HEK293 (cell line): ENCODE results near the gene TMEM187.

Experiments
- CTCF ChIA-PET: fragments of 350-600 bp; formaldehyde crosslinking; extraction: SDS; loops from one replicate; lab custom pipeline; 2021; ENCODE audit warnings: antibody characterized with exemption; lab: Yijun Ruan, JAX
- POLR2A ChIA-PET: fragments of 300-600 bp; formaldehyde crosslinking; extraction: SDS; loops from one replicate; lab custom pipeline; 2020; ENCODE audit warnings: antibody characterized with exemption, inconsistent platforms; lab: Yijun Ruan, JAX
- H3K27ac ChIP-seq: fragments of 200-500 bp; sonication (Bioruptor generic); 2 replicates; pipeline ENCODE4 v1.5.1; 2014; ENCODE audit warnings: low read depth, low read length, control low read depth, inconsistent platforms; ENCODE audit errors: extremely low read depth
- H3K36me3 ChIP-seq, 2 experiments: fragments of 200-500 bp in 1 of 2; sonication (Bioruptor generic) in 1 of 2; 1 replicate in 1 of 2; 2 replicates in 1 of 2; pipeline ENCODE4 v1.5.1; 2014 to 2017; ENCODE audit warnings: inconsistent platforms in 2 of 2, low read length in 2 of 2; ENCODE audit not compliant: control insufficient read depth in 2 of 2, insufficient read depth in 1 of 2
- H3K4me1 ChIP-seq: fragments of 200-500 bp; sonication (Bioruptor generic); 2 replicates; pipeline ENCODE4 v1.5.1; 2014; ENCODE audit warnings: mild to moderate bottlenecking, low read length, inconsistent platforms; ENCODE audit not compliant: control insufficient read depth, insufficient read depth
- H3K4me3 ChIP-seq: 2 replicates; pipeline ENCODE4 v1.5.1; 2011; ENCODE audit warnings: low read depth, mild to moderate bottlenecking, control low read depth, low read length, moderate library complexity
- H3K9me3 ChIP-seq: fragments of 200-500 bp; sonication (Bioruptor generic); 2 replicates; pipeline ENCODE4 v1.5.1; 2014; ENCODE audit warnings: low read depth, low read length, inconsistent platforms; ENCODE audit not compliant: control insufficient read depth, insufficient read depth
- BCL11B ChIP-seq: fragments of 450-650 bp; formaldehyde crosslinking; IDR thresholded peaks from 2 replicates; pipeline ENCODE4 v1.5.1; 2016; ENCODE audit warnings: low read depth, missing biosample characterization, missing genetic modification characterization
- GLIS2 ChIP-seq: fragments of 450-650 bp; formaldehyde crosslinking; IDR thresholded peaks from 2 replicates; pipeline ENCODE4 v1.5.1; 2016; ENCODE audit warnings: missing biosample characterization, missing genetic modification characterization
- HOXC10 ChIP-seq: sonication (generic); formaldehyde crosslinking; IDR thresholded peaks from 2 replicates; pipeline ENCODE4 v1.8.1; 2023; ENCODE audit warnings: mild to moderate bottlenecking, missing genetic modification reagents
- PATZ1 ChIP-seq: fragments of 450-650 bp; formaldehyde crosslinking; IDR thresholded peaks from 2 replicates; pipeline ENCODE4 v1.5.1; 2016; ENCODE audit warnings: missing biosample characterization, missing genetic modification characterization
- PRDM2 ChIP-seq: fragments of 450-650 bp; formaldehyde crosslinking; IDR thresholded peaks from 2 replicates; pipeline ENCODE4 v1.5.1; 2016; ENCODE audit warnings: missing biosample characterization, missing genetic modification characterization, borderline replicate concordance
- RBAK ChIP-seq: fragments of 450-650 bp; formaldehyde crosslinking; IDR thresholded peaks from 2 replicates; pipeline ENCODE4 v1.5.1; 2016; ENCODE audit warnings: missing biosample characterization, missing genetic modification characterization
- SALL2 ChIP-seq: fragments of 450-650 bp; formaldehyde crosslinking; IDR thresholded peaks from 2 replicates; pipeline ENCODE4 v1.5.0; 2017; ENCODE audit warnings: missing biosample characterization, mild to moderate bottlenecking, missing genetic modification characterization, borderline replicate concordance
- WT1 ChIP-seq: fragments of 450-650 bp; formaldehyde crosslinking; IDR thresholded peaks from 2 replicates; pipeline ENCODE4 v1.5.1; 2016; ENCODE audit warnings: missing biosample characterization, missing genetic modification characterization
- ZBTB17 ChIP-seq: fragments of 450-650 bp; formaldehyde crosslinking; IDR thresholded peaks from 2 replicates; pipeline ENCODE4 v1.5.1; 2016; ENCODE audit warnings: missing biosample characterization, missing genetic modification characterization
- ZNF138 ChIP-seq: fragments of 450-650 bp; formaldehyde crosslinking; IDR thresholded peaks from 2 replicates; pipeline ENCODE4 v1.5.1; 2016; ENCODE audit warnings: missing biosample characterization, missing genetic modification characterization, borderline replicate concordance
- ZNF146 ChIP-seq: fragments of 450-650 bp; formaldehyde crosslinking; IDR thresholded peaks from 2 replicates; pipeline ENCODE4 v1.5.1; 2016; ENCODE audit warnings: missing biosample characterization, missing genetic modification characterization
- ZNF169 ChIP-seq: fragments of 450-650 bp; formaldehyde crosslinking; IDR thresholded peaks from 2 replicates; pipeline ENCODE4 v1.5.1; 2016; ENCODE audit warnings: missing biosample characterization, missing genetic modification characterization
- ZNF26 ChIP-seq: fragments of 450-650 bp; formaldehyde crosslinking; IDR thresholded peaks from 2 replicates; pipeline ENCODE4 v1.5.1; 2016; ENCODE audit warnings: missing biosample characterization, missing genetic modification characterization
- ZNF274 ChIP-seq, 2 experiments: fragments of 200-500 bp in 1 of 2; fragments of 450-650 bp in 1 of 2; sonication (Bioruptor generic) in 1 of 2; formaldehyde crosslinking in 1 of 2; IDR thresholded peaks; 2 replicates each; pipeline versions ENCODE4 v1.5.1 to v1.6.1; 2014 to 2016; ENCODE audit warnings: borderline replicate concordance in 1 of 2, inconsistent platforms in 1 of 2, low read length in 1 of 2, missing biosample characterization in 1 of 2, missing genetic modification characterization in 1 of 2
- ZNF341 ChIP-seq: fragments of 450-650 bp; formaldehyde crosslinking; IDR thresholded peaks from 2 replicates; pipeline ENCODE4; 2016; ENCODE audit warnings: low read depth, missing biosample characterization, missing genetic modification characterization
- ZNF544 ChIP-seq: fragments of 450-650 bp; formaldehyde crosslinking; IDR thresholded peaks from 2 replicates; pipeline ENCODE4 v1.5.0; 2017; ENCODE audit warnings: missing biosample characterization, missing genetic modification characterization
- ZNF629 ChIP-seq: fragments of 450-650 bp; formaldehyde crosslinking; IDR thresholded peaks from 2 replicates; pipeline ENCODE4 v1.5.1; 2017; ENCODE audit warnings: missing biosample characterization, missing genetic modification characterization
- ZNF777 ChIP-seq: fragments of 450-650 bp; formaldehyde crosslinking; IDR thresholded peaks from 2 replicates; pipeline ENCODE4 v1.5.1; 2017; ENCODE audit warnings: missing biosample characterization, missing genetic modification characterization, borderline replicate concordance
- ZNF837 ChIP-seq: fragments of 450-650 bp; formaldehyde crosslinking; IDR thresholded peaks from 2 replicates; pipeline ENCODE4 v1.5.1; 2016; ENCODE audit warnings: missing biosample characterization, missing genetic modification characterization
- ZSCAN16 ChIP-seq: fragments of 450-650 bp; formaldehyde crosslinking; IDR thresholded peaks from 2 replicates; pipeline ENCODE4 v1.5.1; 2016; ENCODE audit warnings: missing biosample characterization, missing genetic modification characterization
- ZXDB ChIP-seq: fragments of 450-650 bp; formaldehyde crosslinking; IDR thresholded peaks from 2 replicates; pipeline ENCODE4 v1.5.1; 2016; ENCODE audit warnings: missing biosample characterization, missing genetic modification characterization

Gene TMEM187

GRCh38 chrX:154006947-154007346, 34.4 kb downstream of the TMEM187 start (continued):
- no peak for TF ChIP-seq RBAK (tag by site-specific recombination)
- no peak for TF ChIP-seq ZSCAN16 (tag by site-specific recombination)
- no peak for TF ChIP-seq ZBTB17
- no peak for TF ChIP-seq PRDM2 (tag by site-specific recombination)
- no peak for TF ChIP-seq ZNF837
- TF ChIP-seq ZXDB (tag by site-specific recombination) = no peak
- TF ChIP-seq ZNF26 (tag by site-specific recombination) = no peak
- TF ChIP-seq ZNF138 (tag by site-specific recombination) = no peak
- no peak for TF ChIP-seq SALL2 (tag by site-specific recombination)

DNA sequence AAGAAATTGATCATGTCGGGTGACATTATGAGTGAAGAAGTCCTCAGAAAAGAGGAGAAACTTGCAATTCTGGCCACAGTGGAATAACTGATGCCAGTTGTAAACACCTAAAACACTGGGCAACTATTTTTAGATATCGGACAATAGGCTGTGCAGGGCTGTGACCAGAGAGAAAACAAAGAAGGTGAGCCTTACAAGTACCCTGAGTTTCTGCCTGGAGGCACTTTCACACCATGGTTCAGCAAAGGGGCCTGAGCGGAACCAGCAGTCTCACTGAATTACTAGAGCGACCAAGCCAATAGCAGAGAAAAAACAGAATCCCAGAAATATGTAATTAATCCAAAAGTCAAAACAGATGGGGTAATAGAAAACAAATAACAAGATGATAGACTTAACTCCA, 36.0 kb downstream of the TMEM187 start:
- TF ChIP-seq ZNF544 (no peak), BCL11B (tag by site-specific recombination) (no peak), GLIS2 (tag by site-specific recombination) (no peak), ZNF341 (no peak), PATZ1 (tag by site-specific recombination) (no peak), ZNF629 (tag by site-specific recombination) (no peak), RBAK (tag by site-specific recombination) (no peak), ZNF777 (tag by site-specific recombination) (no peak), ZNF274 (IDR thresholded peaks at IDR 0.05; ENCODE audit: low read length) (no peak), ZNF274 (tag by site-specific recombination; IDR thresholded peaks at IDR 0.05; ENCODE audit: borderline replicate concordance) (no peak), ZNF169 (tag by site-specific recombination) (no peak), HOXC10 (CRISPR knock-in tag) (no peak), ZNF146 (tag by site-specific recombination) (no peak), WT1 (no peak)
- Histone ChIP-seq H3K4me3 (no peak overlapping the region), H3K36me3 (peaks cover 3 to 44% of the 10 kb centered on the region in 2 experiments; a peak in 2 of 3 replicates), H3K9me3 (no peaks in the 10 kb centered on the region), H3K27ac (no peak overlapping the region), H3K4me1 (no peaks in the 10 kb centered on the region)
- ChIA-PET POLR2A (interaction anchor here (0.8 to 2.0 kb wide), 3 partner anchors 10 to 40 kb away, joined by 3 to 5 read pairs (median 3); partner anchors contain the start of gene TMEM187), CTCF (no interaction called here)
